Mesangial cell (primary cell): ENCODE results near the gene MAGEA10. TPM values are rescaled to one million over a fixed set of nuclear protein-coding genes. Genes with fewer than 3 reads are reported as not detected.

Experiments used
- total RNA-seq: library from RNA; depleted of rRNA; stranded (reverse); fragments of >200 nt; gene quantifications from 2 replicates; pipeline ENCODE4 v1.2.3, GENCODE V29; 2015

Gene MAGEA10
- not detected in 2 replicates for total RNA-seq

DNA sequence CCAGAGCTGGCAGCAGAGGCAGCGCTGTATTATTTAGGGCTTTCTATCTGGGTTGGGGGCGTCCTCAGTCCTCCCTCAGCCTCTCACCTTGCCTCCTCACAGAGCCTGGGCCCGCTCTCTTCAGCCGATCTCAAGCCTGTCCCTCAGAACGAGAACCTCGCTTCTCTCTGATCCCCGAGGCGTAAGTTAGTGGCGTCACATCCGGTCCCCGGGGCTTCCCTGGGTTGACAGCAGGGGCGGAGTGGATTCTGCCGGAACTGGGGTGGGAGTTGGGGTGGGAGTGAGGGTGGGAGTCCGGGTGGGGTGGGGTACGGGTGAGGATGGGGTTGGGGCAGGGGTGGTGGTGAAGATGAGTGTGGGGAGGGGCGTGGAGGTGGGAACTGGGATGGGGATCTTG lies at the start of gene MAGEA10:
Gene MAGEA10 (minus strand): TSS at position 190 of the 397 bp plus-strand sequence. CDS start 2,957 bp downstream, outside the sequence.

Other genes starting within 250 kb of the MAGEA10 start
- gene MAGEA4, start 225.7 kb downstream of the MAGEA10 start, total RNA-seq: not detected in 2 replicates
- gene GABRE, start 163.9 kb downstream of the MAGEA10 start, total RNA-seq: 0.65 and 3.2 TPM in 2 replicates